Left ventricle myocardium inferior (tissue), 1 donor: Measurements from ENCODE around the gene RAP1GAP2. TPM values are rescaled to one million over a fixed set of nuclear protein-coding genes. Genes with fewer than 3 reads are reported as not detected.

Source experiments
- DNase-seq: peaks from one replicate; pipeline ENCODE4 v3.0.0-alpha.2; 2020
- H3K27ac ChIP-seq: fragments of 200-600 bp; replicated peaks from 2 replicates; pipeline ENCODE4 v1.8.0; 2021
- H3K27me3 ChIP-seq: fragments of 200-600 bp; 2 replicates; pipeline ENCODE4 v1.8.0; 2021; ENCODE audit warnings: low read depth
- H3K36me3 ChIP-seq: fragments of 200-600 bp; 2 replicates; pipeline ENCODE4 v1.8.0; 2021
- H3K4me1 ChIP-seq: fragments of 200-600 bp; 2 replicates; pipeline ENCODE4 v1.8.0; 2021
- H3K4me3 ChIP-seq: fragments of 200-600 bp; 2 replicates; pipeline ENCODE4 v1.8.0; 2021; ENCODE audit warnings: mild to moderate bottlenecking, moderate library complexity
- H3K9me3 ChIP-seq: fragments of 200-600 bp; replicated peaks from 2 replicates; pipeline ENCODE4 v1.8.0; 2021
- CTCF ChIP-seq: fragments of 200-600 bp; IDR thresholded peaks from 2 replicates; pipeline ENCODE4 v1.8.0; 2021; ENCODE audit warnings: antibody characterized with exemption, mild to moderate bottlenecking, borderline replicate concordance
- intact Hi-C: fragments of 100-400 bp; cut with micrococcal nuclease; formaldehyde crosslinking; loops from one replicate; pipeline ENCODE4 v1.11.0; 2022
- total RNA-seq: library from RNA; stranded (reverse); fragmentation: NEBNext Ultra II Directional; extraction: Animal tissue kit (Norgen Biotek cat#: 25700); gene quantifications from one replicate; pipeline ENCODE4 v1.2.1, GENCODE V29; 2021
- donor health status: DM: no; HTN: yes; CAD: no; lungs with severe emphysema.

Gene RAP1GAP2
- total RNA-seq, 1 donor from 2014 or later = 63.8 TPM

GRCh38 chr17:3037259-3037658 lies 241.0 kb downstream of the RAP1GAP2 start:
- no peaks in the 10 kb centered on the region for H3K36me3 ChIP-seq
- intact Hi-C loops = no loop called here
- H3K4me1 ChIP-seq = peaks cover 5% of the 10 kb centered on the region
- H3K4me3 ChIP-seq = no peak overlapping the region
- no peak for TF ChIP-seq CTCF
- no peaks in the 10 kb centered on the region for H3K9me3 ChIP-seq
- H3K27me3 ChIP-seq = peaks cover 8% of the 10 kb centered on the region
- no peak overlapping the region for H3K27ac ChIP-seq
- DNase-seq = no peak

- intact Hi-C loops = no loop called here
These were observed 242.7 kb downstream of the RAP1GAP2 start for GRCh38 chr17:3038941-3039340.

GRCh38 chr17:3039736-3040135 lies 243.5 kb downstream of the RAP1GAP2 start:
- intact Hi-C loops = no loop called here
- no peak for DNase-seq
- no peak for TF ChIP-seq CTCF
- peaks cover 13% of the 10 kb centered on the region for H3K9me3 ChIP-seq
- H3K36me3 ChIP-seq = no peaks in the 10 kb centered on the region
- H3K4me3 ChIP-seq = no peak overlapping the region
- no peaks in the 10 kb centered on the region for H3K4me1 ChIP-seq
- H3K27me3 ChIP-seq = peaks cover 21% of the 10 kb centered on the region
- no peak overlapping the region for H3K27ac ChIP-seq

More at GRCh38 chr17:3038941-3039340, 242.7 kb downstream of the RAP1GAP2 start:
- DNase-seq = no peak
- no peak for TF ChIP-seq CTCF
- H3K27me3 ChIP-seq = peaks cover 15% of the 10 kb centered on the region
- H3K36me3 ChIP-seq = no peaks in the 10 kb centered on the region
- H3K9me3 ChIP-seq = peaks cover 5% of the 10 kb centered on the region
- H3K4me1 ChIP-seq = peaks cover 4% of the 10 kb centered on the region
- no peak overlapping the region for H3K27ac ChIP-seq
- no peak overlapping the region for H3K4me3 ChIP-seq

- intact Hi-C loops = no loop called here
- H3K9me3 ChIP-seq = peaks cover 14% of the 10 kb centered on the region
- no peaks in the 10 kb centered on the region for H3K4me1 ChIP-seq
- H3K36me3 ChIP-seq = no peaks in the 10 kb centered on the region
- no peak for DNase-seq
- no peak overlapping the region for H3K4me3 ChIP-seq
- peaks cover 21% of the 10 kb centered on the region for H3K27me3 ChIP-seq
- no peak overlapping the region for H3K27ac ChIP-seq
- TF ChIP-seq CTCF = no peak
These were observed 244.6 kb downstream of the RAP1GAP2 start for GRCh38 chr17:3040882-3041281.

GRCh38 chr17:3043737-3044365 lies 247.6 kb downstream of the RAP1GAP2 start:
- Histone ChIP-seq H3K4me3 (no peak overlapping the region), H3K27me3 (peaks cover 21% of the 10 kb centered on the region), H3K27ac (no peak overlapping the region), H3K36me3 (no peaks in the 10 kb centered on the region), H3K9me3 (peaks cover 14% of the 10 kb centered on the region), H3K4me1 (peaks cover 6% of the 10 kb centered on the region)
- no peak for DNase-seq
- TF ChIP-seq CTCF = no peak
- intact Hi-C loops = no loop called here

GRCh38 chr17:3046753-3047152 lies 250.5 kb downstream of the RAP1GAP2 start:
- TF ChIP-seq CTCF = no peak
- intact Hi-C loops = no loop called here
- Histone ChIP-seq H3K9me3 (peaks cover 14% of the 10 kb centered on the region), H3K27ac (no peak overlapping the region), H3K27me3 (peaks cover 16% of the 10 kb centered on the region), H3K4me3 (no peak overlapping the region), H3K36me3 (no peaks in the 10 kb centered on the region), H3K4me1 (peaks cover 16% of the 10 kb centered on the region)
- DNase-seq = no peak
